Measurements from ENCODE around the gene CAMTA1.

GRCh38 chr1:7263021-7263960 is 478.0 kb downstream of the CAMTA1 start:
- TF ChIP-seq CTCF (IDR thresholded peaks at IDR 0.05; ENCODE audit: insufficient read depth, low read depth, low read length) (no peak), EZH2 (IDR thresholded peaks at IDR 0.05; ENCODE audit: insufficient read depth, low read length) (no peak)

Measured in astrocyte (in vitro differentiated cells and primary cell).